K562 (cell line): ENCODE data around the gene TAF4. TPM values are rescaled to one million over a fixed set of nuclear protein-coding genes. Genes with fewer than 3 reads are reported as not detected.

Experiments
- ATAC-seq: fragments of 200-7000 bp; cut with Tn5 transposase; 3 replicates; pipeline ENCODE4 v1.9.1; 2020; ENCODE audit warnings: moderate library complexity
- BruUV-seq: library from RNA; stranded (reverse); fragments of 400-500 nt; replicated peaks from 2 replicates; lab custom pipeline; 2021; lab: Mats Ljungman, UMichigan
- CTCF ChIA-PET: fragments of 300-600 bp; formaldehyde crosslinking; extraction: SDS; loops from one replicate; lab custom pipeline; 2021; ENCODE audit warnings: low intra/inter-chr PET ratio; lab: Yijun Ruan, JAX
- POLR2A ChIA-PET: fragments of 300-600, 350-650 bp; sonication (Branson Sonifier 250); formaldehyde crosslinking; extraction: SDS; loops from one replicate; lab custom pipeline; 2021; ENCODE audit warnings: antibody characterized with exemption, inconsistent platforms; lab: Yijun Ruan, JAX
- DNase-seq, 4 experiments: peaks; one replicate each; pipeline versions ENCODE4 v3.0.0 to v3.0.0-alpha.2; 2011 to 2018; ENCODE audit warnings: low spot score in 3 of 4, mixed read lengths in 3 of 4; ENCODE audit errors: extremely low read depth in 1 of 4
- FAIRE-seq: peaks from 2 replicates; lab custom pipeline; 2011; peaks lifted over from hg19 to GRCh38; lab: Jason Lieb, UNC
- H2AFZ ChIP-seq: 2 replicates; pipeline ENCODE4 v1.6.0; 2011; ENCODE audit warnings: low read depth, low read length, control low read depth, inconsistent platforms
- H3K27ac ChIP-seq: fragments of 200-600 bp; 3 replicates; pipeline ENCODE4 v1.8.0; 2011; ENCODE audit warnings: low read depth, mild to moderate bottlenecking, control low read depth, inconsistent platforms, low read length, moderate library complexity, mixed read lengths; ENCODE audit errors: extremely low read depth
- H3K27me3 ChIP-seq, 2 experiments: fragments of 300-600 bp in 1 of 2; 2 replicates in 1 of 2; 3 replicates in 1 of 2; pipeline versions ENCODE4 v1.6.0 to v1.8.0; 2011; ENCODE audit warnings: inconsistent platforms in 2 of 2, low read length in 2 of 2, mild to moderate bottlenecking in 1 of 2, mixed read lengths in 1 of 2, moderate library complexity in 1 of 2; ENCODE audit not compliant: control insufficient read depth in 2 of 2, insufficient read depth in 2 of 2
- H3K36me3 ChIP-seq: fragments of 300-600 bp; 3 replicates; pipeline ENCODE4 v1.8.0; 2011; ENCODE audit warnings: mild to moderate bottlenecking, low read length, inconsistent platforms; ENCODE audit not compliant: control insufficient read depth, insufficient read depth
- H3K4me1 ChIP-seq, 2 experiments: fragments of 200-600 bp in 1 of 2; replicated peaks in 1 of 2; 2 replicates in 1 of 2; 3 replicates in 1 of 2; pipeline versions ENCODE4 v1.5.1 to v1.8.0; 2011; ENCODE audit warnings: inconsistent platforms in 2 of 2, low read length in 2 of 2, mild to moderate bottlenecking in 1 of 2, mixed read lengths in 1 of 2, moderate library complexity in 1 of 2; ENCODE audit not compliant: control insufficient read depth in 2 of 2, insufficient read depth in 2 of 2
- H3K4me2 ChIP-seq: 2 replicates; pipeline ENCODE4 v1.6.1; 2011; ENCODE audit warnings: low read length, control low read depth, inconsistent platforms, mixed read lengths; ENCODE audit not compliant: insufficient read depth
- H3K4me3 ChIP-seq: fragments of 200-600 bp; sonication (generic), shearing (Covaris generic); 2 replicates; pipeline ENCODE4 v1.5.1; 2016; ENCODE audit warnings: control low read depth, inconsistent platforms
- H3K79me2 ChIP-seq: fragments of 200-600 bp; 3 replicates; pipeline ENCODE4 v1.8.0; 2011; ENCODE audit warnings: low read length, inconsistent platforms; ENCODE audit not compliant: control insufficient read depth, insufficient read depth
- H3K9ac ChIP-seq, 2 experiments: 2 replicates each; pipeline versions ENCODE4 v1.6.0 to v1.6.1; 2011; ENCODE audit warnings: low read depth in 2 of 2, low read length in 2 of 2, control low read depth in 1 of 2, inconsistent platforms in 1 of 2, mild to moderate bottlenecking in 1 of 2, mixed read lengths in 1 of 2; ENCODE audit not compliant: insufficient read depth in 1 of 2
- H3K9me1 ChIP-seq: one replicate; pipeline ENCODE4 v1.6.0; 2011; ENCODE audit warnings: inconsistent platforms, mild to moderate bottlenecking, low read length, moderate library complexity; ENCODE audit not compliant: control insufficient read depth, insufficient read depth
- H3K9me3 ChIP-seq: replicated peaks from 2 replicates; pipeline ENCODE4 v1.5.1; 2011; ENCODE audit warnings: low read depth, low read length, inconsistent platforms; ENCODE audit not compliant: control insufficient read depth, insufficient read depth
- H4K20me1 ChIP-seq: replicated peaks from 2 replicates; pipeline ENCODE4 v1.6.1; 2011; ENCODE audit warnings: low read length, inconsistent platforms, mixed read lengths; ENCODE audit not compliant: control insufficient read depth, insufficient read depth
- ARID4B ChIP-seq: sonication (generic); formaldehyde crosslinking; IDR thresholded peaks from 2 replicates; pipeline ENCODE4 v1.8.0; 2022; ENCODE audit warnings: mild to moderate bottlenecking, missing genetic modification reagents
- E2F5 ChIP-seq: sonication (generic); formaldehyde crosslinking; IDR thresholded peaks from 2 replicates; pipeline ENCODE4 v1.8.0; 2022; ENCODE audit warnings: mild to moderate bottlenecking, missing genetic modification reagents
- NR4A1 ChIP-seq, 2 experiments: fragments of 250-450 bp in 1 of 2; fragments of 450-650 bp in 1 of 2; sonication (Bioruptor Pico) in 1 of 2; IDR thresholded peaks; 2 replicates each; pipeline versions ENCODE4 v1.4.0 to v1.6.1; 2016 to 2020; ENCODE audit warnings: mild to moderate bottlenecking in 2 of 2, missing compliant biosample characterization in 1 of 2, missing genetic modification characterization in 1 of 2, moderate library complexity in 1 of 2
- ZEB2 ChIP-seq: fragments of 450-650 bp; IDR thresholded peaks from 2 replicates; pipeline ENCODE4 v1.6.1; 2016
- ZFP30 ChIP-seq: fragments of 250-450 bp; sonication (Bioruptor Pico); IDR thresholded peaks from 2 replicates; pipeline ENCODE4 v1.8.0; 2022; ENCODE audit warnings: moderate library complexity, mild to moderate bottlenecking, inconsistent platforms, borderline replicate concordance
- ZNF253 ChIP-seq: fragments of 250-450 bp; sonication (Bioruptor Pico); conservative IDR thresholded peaks from 2 replicates; pipeline ENCODE4 v1.6.1; 2021; ENCODE audit warnings: mild to moderate bottlenecking
- WGBS: fragments of 100-300 bp; shearing (Covaris generic); methylation state at CpG from one replicate; pipeline ENCODE4 v1.1.6; 2016; ENCODE audit warnings: low coverage, mixed read lengths; ENCODE audit not compliant: insufficient coverage; ENCODE audit errors: missing lambda C conversion rate; 5-methylcytosine and 5-hydroxymethylcytosine counted together
- in situ Hi-C: fragments of 300-500 bp; cut with MboI; formaldehyde crosslinking; loops from 4 replicates; pipeline ENCODE4 v1.15.0; 2018; ENCODE audit warnings: inconsistent platforms, mixed read lengths
- intact Hi-C: fragments of 100-400 bp; cut with micrococcal nuclease; formaldehyde crosslinking; loops from 2 replicates; pipeline ENCODE4 v1.14.2; 2022
- polyA plus RNA-seq, 8 experiments: library from polyadenylated mRNA; depleted of rRNA in 4 of 8; stranded (reverse) in 5 of 8; unstranded in 3 of 8; fragments of >200 nt; fragmentation: Nextera tagmentation in 2 of 8; fragmentation: Illumina TruSeq in 1 of 8; extraction: Ambion mirVana in 2 of 8; extraction: Trizol in 1 of 8; gene quantifications; 2 replicates each; pipeline versions ENCODE4 v1.2.1 to v1.2.3, GENCODE V29; 2011 to 2014; ENCODE audit warnings: inconsistent platforms in 1 of 8, missing spikeins in 1 of 8
- total RNA-seq, 7 experiments: library from RNA; depleted of rRNA in 6 of 7; stranded (reverse); fragments of >200 nt in 6 of 7; fragmentation: Illumina TruSeq in 2 of 7; extraction: Trizol in 2 of 7; gene quantifications; 2 replicates each; pipeline versions ENCODE4 v1.2.1 to v1.2.3, GENCODE V29; 2011 to 2021; ENCODE audit warnings: low replicate concordance in 1 of 7

The TAF4 gene
- total and polyA plus RNA-seq, 9 of the 15 experiments (the other 6 are each of a cell fraction or from before 2014, with no cell fraction given) = 0.44 to 28.3 (median 5.6) TPM

GRCh38 chr20:62055106-62055861 lies 10.4 kb downstream of the TAF4 start:
- Histone ChIP-seq H2AFZ (no peak overlapping the region), H3K36me3 (peaks cover 12% of the 10 kb centered on the region; the same call in 2 of the 3 replicates), H3K9me1 (peaks cover 11% of the 10 kb centered on the region), H3K27ac (no peak overlapping the region), H3K79me2 (peaks cover 78% of the 10 kb centered on the region), H3K4me1 (peaks cover 0 to 49% of the 10 kb centered on the region in 2 experiments; a peak in 2 of 5 replicates), H3K4me3 (no peak overlapping the region), H3K27me3 (no peaks in the 10 kb centered on the region), H4K20me1 (peaks cover 30% of the 10 kb centered on the region), H3K4me2 (no peak overlapping the region)
- in situ Hi-C loops = no loop called here
- CTCF ChIA-PET = no interaction called here
- peak in 1 of 4 experiments; percentile 4 for DNase-seq
- FAIRE-seq = no peak
- POLR2A ChIA-PET = interaction anchor here (1.3 kb wide), 1 partner anchor 11 kb away, joined by 7 read pairs; the partner anchor contains the start of gene TAF4
- TF ChIP-seq E2F5 (CRISPR knock-in tag) = no peak
- no peak for TF ChIP-seq ZEB2
- TF ChIP-seq ZFP30 = no peak
- TF ChIP-seq ARID4B = no peak
- TF ChIP-seq ZNF253 (CRISPR knock-in tag) = no peak
- TF ChIP-seq NR4A1 (CRISPR knock-in tag; IDR thresholded peaks at IDR 0.05) = no peak
- TF ChIP-seq NR4A1 (tag; IDR thresholded peaks at IDR 0.05) = no peak
- TF ChIP-seq, all 486 proteins: peak for 0
- WGBS = 93% methylated on average over 16 of the region's 21 CpGs
- BruUV-seq = no TSS peak
- intact Hi-C loops = no loop called here
- no peak for ATAC-seq
- Histone ChIP-seq H3K9ac (no peak overlapping the region), H3K9me3 (no peaks in the 10 kb centered on the region)
